HG03439 (cell line): ENCODE measurements around the gene NCAPH2.

ENCODE experiments used
- ATAC-seq: cut with Tn5 transposase; IDR thresholded peaks from one replicate; pipeline ENCODE4 v1.9.1; 2021; ENCODE audit warnings: mild to moderate bottlenecking, moderate library complexity; ENCODE audit not compliant: unreplicated experiment

Gene NCAPH2

DNA sequence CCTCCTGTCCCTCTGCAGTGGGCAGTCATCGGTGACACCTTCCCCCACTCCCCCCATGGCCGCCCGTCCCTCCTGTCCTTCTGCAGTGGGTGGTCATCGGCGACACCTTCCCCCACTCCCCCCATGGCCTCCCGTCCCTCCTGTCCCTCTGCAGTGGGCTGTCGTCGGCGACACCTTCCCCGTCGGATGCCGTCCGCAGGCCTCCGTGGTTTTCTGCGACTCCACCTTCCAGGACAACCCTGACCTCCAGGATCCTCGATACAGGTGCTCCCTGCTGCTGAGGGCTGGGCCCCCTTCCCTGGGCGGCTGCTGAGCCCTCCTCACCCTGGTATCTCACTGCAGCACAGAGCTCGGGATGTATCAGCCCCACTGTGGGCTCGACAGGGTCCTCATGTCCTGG lies 19.1 kb upstream of the NCAPH2 start:
- ATAC-seq, result no peak

GRCh38 chr22:50489363-50490243 lies 18.4 kb upstream of the NCAPH2 start:
- ATAC-seq, result no peak

DNA sequence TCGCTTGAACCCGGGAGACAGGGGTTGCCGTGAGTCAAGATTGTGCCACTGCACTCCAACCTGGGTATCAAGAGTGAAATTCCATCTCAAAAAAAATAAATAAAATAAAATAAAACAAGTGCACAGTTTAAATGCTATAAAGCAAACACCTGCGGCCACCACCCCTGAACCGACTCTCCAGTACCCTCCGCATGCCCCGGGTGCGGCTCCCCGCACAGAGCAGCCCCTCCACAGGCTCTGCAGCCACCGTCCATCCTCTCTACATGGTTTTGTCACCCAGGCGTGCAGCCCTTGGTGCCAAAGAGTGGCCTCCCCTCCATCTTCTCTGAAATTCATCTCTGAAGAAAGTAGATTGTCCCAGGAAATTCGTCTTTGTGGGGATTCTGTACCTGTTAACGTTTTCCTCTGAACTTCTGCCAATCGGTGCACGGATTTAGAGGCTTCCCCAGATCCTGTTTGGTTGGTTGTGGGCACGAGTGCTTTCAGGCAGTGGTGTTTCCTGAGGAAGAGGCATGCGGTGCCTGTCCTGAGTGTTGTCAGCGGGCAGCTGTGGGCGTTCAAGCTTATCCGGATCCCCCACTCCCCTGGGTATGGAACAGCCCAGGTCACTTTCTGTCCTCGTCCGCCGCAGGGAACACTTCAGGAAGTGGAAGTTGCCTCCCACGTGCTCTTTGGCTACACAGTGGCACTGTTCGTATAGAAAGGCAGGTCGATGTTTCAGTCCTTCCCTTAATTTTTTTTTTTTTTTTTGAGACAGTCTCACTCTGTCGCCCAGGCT lies 17.3 kb upstream of the NCAPH2 start:
- no peak for ATAC-seq

GRCh38 chr22:50497093-50497492 lies 10.9 kb upstream of the NCAPH2 start:
- no peak for ATAC-seq

DNA sequence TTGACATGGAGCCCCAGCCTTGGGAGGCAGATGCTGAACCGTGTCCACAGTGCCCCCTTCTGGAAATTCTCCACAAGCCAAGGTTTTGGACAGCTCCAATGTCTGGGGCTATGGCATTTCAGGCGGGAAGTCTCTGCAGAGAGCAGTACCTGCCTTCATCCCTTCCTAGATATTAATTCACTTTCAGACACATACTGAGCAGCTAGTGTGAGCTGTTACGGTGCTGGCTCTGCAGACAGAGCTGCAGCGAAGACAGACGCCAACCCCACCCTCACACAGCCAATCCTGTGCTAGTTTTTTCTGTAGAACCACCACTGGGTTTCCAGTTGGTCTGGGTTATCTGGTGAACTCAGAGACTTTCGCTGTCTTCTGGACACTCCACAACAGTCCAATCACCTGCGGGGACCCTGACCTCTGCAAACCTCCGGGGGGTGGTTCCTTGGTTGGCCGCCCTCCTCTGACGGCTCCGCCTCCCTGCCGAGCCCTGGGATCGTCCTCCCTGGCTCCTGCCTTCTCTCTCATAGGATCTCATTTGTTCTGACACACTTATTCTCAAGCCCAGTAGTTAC lies 9.6 kb upstream of the NCAPH2 start:
- no peak for ATAC-seq

GRCh38 chr22:50500452-50500851 lies 7.6 kb upstream of the NCAPH2 start:
- no peak for ATAC-seq

GRCh38 chr22:50502096-50502495 lies 5.9 kb upstream of the NCAPH2 start:
- ATAC-seq, result no peak

DNA sequence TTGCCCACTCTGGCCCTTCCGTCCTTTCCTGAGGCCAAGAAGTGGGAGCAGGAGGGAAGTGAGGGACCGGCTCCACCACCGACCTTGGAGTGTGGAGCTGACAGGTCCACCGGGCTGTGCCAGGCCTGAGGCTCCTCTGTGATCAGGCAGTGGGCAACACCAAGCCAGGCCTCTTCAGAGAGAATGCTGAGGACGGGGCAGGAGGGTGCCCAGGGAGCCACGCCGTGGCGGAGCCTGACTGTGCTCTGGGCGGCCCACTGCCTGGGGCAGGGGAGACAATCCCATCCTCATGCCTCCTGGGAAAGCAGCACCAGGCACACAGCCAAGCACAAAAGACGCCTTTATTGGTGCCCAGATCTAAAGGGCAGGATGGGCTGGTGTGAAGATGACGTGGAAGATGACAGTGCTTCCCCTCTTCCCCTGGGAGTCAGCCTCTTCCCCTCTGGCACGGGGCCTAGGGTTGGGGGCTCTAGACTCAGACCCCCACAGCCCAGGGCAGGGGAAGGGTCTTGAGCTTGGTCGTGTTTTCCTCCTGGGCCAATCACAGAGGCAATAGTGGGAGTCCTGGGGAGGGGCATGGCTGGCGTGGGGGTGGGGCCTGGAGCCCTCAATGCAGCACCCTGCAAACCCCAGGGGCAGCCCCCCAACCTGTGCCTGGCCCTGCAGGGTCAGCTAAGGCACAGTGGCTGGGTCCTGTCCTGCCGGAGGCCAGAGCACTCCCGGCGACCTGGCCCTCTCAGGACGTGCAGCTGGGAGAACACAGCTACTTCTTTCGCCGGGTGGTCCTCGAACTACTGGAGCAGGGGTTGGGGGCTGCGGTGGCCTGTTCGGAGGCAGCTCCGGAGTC lies 5.2 kb upstream of the NCAPH2 start:
- ATAC-seq, result no peak

DNA sequence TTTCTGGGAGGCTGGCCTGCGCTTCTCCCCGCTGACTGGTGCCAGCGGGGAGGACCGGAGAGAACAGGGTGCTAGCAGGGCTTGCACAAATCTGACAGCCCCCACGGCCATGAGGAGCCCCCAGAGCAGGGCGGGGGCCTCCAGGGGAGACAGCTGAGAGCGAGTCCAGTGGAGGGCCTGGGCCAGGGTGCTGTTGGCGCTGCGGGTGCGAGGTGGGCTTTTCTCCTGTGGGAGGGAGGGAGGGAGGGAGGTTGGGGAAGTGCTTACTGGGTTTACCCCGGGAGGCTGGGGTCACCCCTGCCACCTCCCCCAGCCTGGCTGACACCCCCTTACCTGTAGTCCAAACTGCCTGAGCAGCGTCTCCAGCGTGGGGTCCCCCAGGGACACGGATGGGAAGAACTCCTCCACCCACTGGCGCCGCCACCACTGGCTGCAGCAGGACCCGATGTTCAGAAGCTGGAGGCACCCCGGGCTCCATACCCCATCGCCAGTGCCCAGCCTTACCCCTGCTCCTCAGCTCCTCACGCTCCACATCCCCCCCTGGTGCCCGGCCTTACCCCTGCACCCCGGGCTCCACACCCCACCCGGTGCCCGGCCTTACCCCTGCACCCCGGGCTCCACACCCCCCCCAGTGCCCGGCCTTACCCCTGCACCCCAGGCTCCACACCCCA lies 4.4 kb upstream of the NCAPH2 start:
- no peak for ATAC-seq

DNA sequence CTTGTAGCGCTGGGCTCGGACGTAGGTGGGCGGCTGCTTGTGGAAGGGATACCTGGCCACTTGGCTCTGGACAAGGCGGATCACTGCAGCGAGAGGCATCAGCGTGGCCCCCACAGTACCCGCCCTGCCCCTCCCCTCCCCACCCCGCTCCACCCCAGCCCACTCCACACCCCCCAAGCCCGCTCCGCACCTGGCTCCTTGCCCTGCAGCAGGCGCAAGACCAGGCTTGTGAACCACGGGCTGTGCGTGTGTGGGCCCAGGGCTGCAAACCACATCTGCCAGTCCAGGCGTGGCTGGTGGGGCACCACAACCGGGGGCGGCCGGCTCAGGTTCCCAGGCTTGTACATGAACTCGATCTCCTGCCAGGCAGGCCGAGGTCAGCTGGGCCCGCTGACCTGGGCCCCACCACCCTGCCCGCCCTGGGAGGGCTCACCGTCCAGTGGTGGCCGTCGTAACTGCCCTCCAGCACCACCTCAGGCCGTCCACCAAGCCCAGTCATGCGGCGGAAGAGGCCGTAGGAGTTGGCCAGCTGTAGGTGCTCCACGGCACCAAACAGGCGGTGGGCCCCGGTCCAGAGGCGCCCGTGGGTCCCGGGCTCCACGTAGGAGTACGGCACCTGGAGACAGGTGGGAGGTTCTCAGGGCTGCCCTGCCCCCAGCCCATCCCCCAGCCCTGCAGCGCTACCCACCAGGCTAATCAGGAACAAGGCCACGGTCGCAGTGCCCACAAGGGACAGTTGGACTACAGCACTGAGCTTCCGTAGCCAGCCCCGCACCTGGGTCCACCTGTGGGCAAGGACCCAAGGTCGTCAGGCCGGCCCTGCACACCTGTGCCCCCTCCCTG lies 3.4 kb upstream of the NCAPH2 start:
- no peak for ATAC-seq

GRCh38 chr22:50505276-50505775 lies 2.7 kb upstream of the NCAPH2 start:
- no peak for ATAC-seq

- no peak for ATAC-seq
These were observed 2.0 kb upstream of the NCAPH2 start for GRCh38 chr22:50505776-50506610.

DNA sequence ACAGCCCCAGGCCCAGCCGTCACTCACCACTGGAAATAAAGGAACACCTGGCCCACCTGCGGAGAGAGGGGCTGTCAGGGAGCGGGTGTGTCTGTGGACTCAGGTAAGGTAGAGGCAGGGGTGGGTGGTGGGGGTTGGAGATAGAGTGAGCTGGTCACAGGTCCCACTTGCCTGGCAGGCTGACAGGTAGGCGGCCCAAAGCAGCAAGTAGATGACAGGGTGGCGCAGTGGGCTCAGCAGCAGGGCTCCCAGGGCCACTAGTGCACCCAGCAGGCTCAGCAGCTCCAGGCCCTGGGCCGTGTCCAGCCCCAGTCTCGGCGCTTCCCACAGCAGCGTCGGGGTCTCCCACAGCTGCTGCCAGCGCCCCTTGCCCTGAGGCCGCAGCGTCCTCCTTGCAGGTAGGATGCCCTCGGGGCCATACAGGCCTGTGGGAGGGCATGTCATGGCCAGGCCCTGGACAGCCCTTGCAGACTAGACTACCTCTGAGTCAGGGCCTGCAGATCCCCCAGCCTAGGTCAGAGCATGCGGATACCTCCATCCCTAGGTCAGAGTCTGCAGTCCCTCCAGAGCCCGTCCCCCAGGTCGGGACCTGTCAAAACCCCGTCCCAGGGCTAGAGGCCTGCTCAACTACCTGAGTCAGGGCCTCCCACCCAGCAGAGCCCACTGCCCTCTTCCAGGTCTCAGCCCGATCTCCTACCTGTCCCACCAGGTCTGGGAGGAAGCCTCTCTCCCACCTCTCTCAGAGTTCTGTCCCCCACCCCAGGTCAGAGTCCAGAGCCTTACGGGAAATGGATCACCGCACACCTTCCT lies 1.2 kb upstream of the NCAPH2 start:
- ATAC-seq, result peak; percentile 5

- ATAC-seq, result peak; percentile 40
These were observed 518 bp upstream of the NCAPH2 start, which contains the start of gene LMF2 for GRCh38 chr22:50507421-50507990. LMF2 (minus strand) TSS chr22:50507702; CDS start chr22:50507675, 27 bp downstream.

GRCh38 chr22:50508897-50509296 lies 873 bp downstream of the NCAPH2 start:
- ATAC-seq, result no peak

- no peak for ATAC-seq
These were observed 5.2 kb downstream of the NCAPH2 start for GRCh38 chr22:50513175-50513574.

DNA sequence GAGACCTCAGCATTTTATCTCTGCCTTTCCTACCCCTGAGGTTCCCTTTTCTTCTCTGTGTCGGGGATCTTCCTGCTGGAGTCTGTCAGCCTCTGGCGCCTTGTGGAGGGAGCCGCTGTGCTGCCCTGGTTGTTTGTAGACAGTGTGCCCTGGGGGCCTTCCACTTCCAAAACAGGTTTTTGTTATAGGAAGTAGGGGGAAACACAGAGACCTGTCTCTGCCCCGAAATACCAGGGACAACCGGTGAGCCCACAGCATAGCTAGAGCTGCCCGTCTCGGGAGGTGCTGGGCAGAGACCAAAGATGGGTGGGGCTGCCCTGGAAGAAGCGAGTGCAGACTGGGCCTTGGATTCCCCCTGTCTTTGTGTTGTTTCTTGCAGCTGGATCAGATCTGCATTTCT lies 8.0 kb downstream of the NCAPH2 start:
- no peak for ATAC-seq
